Uterus (tissue), 4 donors: ENCODE data around the gene NLRP6. TPM values are rescaled to one million over a fixed set of nuclear protein-coding genes. Genes with fewer than 3 reads are reported as not detected.

Source experiments
- DNase-seq, 2 donors: peaks; one replicate each; pipeline ENCODE4 v3.0.0-alpha.2; 2019 to 2020
- H3K27ac ChIP-seq, 2 donors: fragments of 200-600 bp; sonication (generic); 1 replicate in 1 of 2; 2 replicates in 1 of 2; pipeline ENCODE4 v1.5.1; 2016 to 2018
- H3K27me3 ChIP-seq, 2 donors: fragments of 200-600 bp; sonication (generic); one replicate each; pipeline ENCODE4 v1.5.1; 2018 to 2019; ENCODE audit warnings: control low read depth in 1 of 2
- H3K36me3 ChIP-seq, 2 donors: fragments of 200-600 bp; sonication (generic); one replicate each; pipeline ENCODE4 v1.5.1; 2019; ENCODE audit warnings: control low read depth in 1 of 2
- H3K4me1 ChIP-seq, 2 donors: fragments of 200-600 bp; sonication (generic); one replicate each; pipeline ENCODE4 v1.5.1; 2018 to 2019; ENCODE audit warnings: control low read depth in 1 of 2
- H3K4me3 ChIP-seq, 2 donors: fragments of 200-600 bp; sonication (generic); 1 replicate in 1 of 2; 2 replicates in 1 of 2; pipeline ENCODE4 v1.5.1; 2018 to 2019; ENCODE audit warnings: mild to moderate bottlenecking in 1 of 2
- H3K9me3 ChIP-seq, 2 donors: fragments of 200-600 bp; sonication (generic); one replicate each; pipeline ENCODE4 v1.5.1; 2019; ENCODE audit warnings: control low read depth in 1 of 2
- POLR2A ChIP-seq, 2 donors: fragments of 450-650 bp; IDR thresholded peaks; one replicate each; pipeline ENCODE4 v1.6.1; 2016; ENCODE audit warnings: antibody characterized with exemption in 2 of 2, mild to moderate bottlenecking in 1 of 2, moderate library complexity in 1 of 2
- intact Hi-C: fragments of 100-400 bp; cut with DNase I; formaldehyde crosslinking; loops from one replicate; pipeline ENCODE4 v1.15.1; 2023; ENCODE audit warnings: low total_unique reads
- total RNA-seq, 4 donors: library from RNA; depleted of rRNA in 3 of 4; stranded (reverse); fragments of >200 nt in 3 of 4; gene quantifications; one replicate each; pipeline versions ENCODE4 v1.1.0 to v1.2.4, GENCODE V29; 2014 to 2023
- TF ChIP-seq, protein P1 (sequence below), 4 experiments: fragments of 200-600 bp in 2 of 4; fragments of 450-650 bp in 2 of 4; sonication (generic) in 2 of 4; IDR thresholded peaks; one replicate each; pipeline ENCODE4 v1.5.1; 2016 to 2019; ENCODE audit warnings: antibody characterized with exemption in 4 of 4, mild to moderate bottlenecking in 2 of 4, moderate library complexity in 1 of 4
- donor health status: DM: yes; HTN: yes; CAD: no.

Gene NLRP6
- total RNA-seq, 4 donors from 2014 or later, result 0.30 to 0.51 TPM; not detected in 2

GRCh38 chr11:271319-271715 lies 6.9 kb upstream of the NLRP6 start:
- DNase-seq, result no peak
- no peak overlapping the region for H3K4me3 ChIP-seq
- no peaks in the 10 kb centered on the region for H3K4me1 ChIP-seq
- no peak for TF ChIP-seq POLR2A (IDR thresholded peaks at IDR 0.05)
- H3K27me3 ChIP-seq, result no peaks in the 10 kb centered on the region
- no peak overlapping the region for H3K27ac ChIP-seq
- no peaks in the 10 kb centered on the region for H3K36me3 ChIP-seq
- intact Hi-C loops, result no loop called here
- peaks cover 0 to 5% of the 10 kb centered on the region in 2 donors for H3K9me3 ChIP-seq

DNA sequence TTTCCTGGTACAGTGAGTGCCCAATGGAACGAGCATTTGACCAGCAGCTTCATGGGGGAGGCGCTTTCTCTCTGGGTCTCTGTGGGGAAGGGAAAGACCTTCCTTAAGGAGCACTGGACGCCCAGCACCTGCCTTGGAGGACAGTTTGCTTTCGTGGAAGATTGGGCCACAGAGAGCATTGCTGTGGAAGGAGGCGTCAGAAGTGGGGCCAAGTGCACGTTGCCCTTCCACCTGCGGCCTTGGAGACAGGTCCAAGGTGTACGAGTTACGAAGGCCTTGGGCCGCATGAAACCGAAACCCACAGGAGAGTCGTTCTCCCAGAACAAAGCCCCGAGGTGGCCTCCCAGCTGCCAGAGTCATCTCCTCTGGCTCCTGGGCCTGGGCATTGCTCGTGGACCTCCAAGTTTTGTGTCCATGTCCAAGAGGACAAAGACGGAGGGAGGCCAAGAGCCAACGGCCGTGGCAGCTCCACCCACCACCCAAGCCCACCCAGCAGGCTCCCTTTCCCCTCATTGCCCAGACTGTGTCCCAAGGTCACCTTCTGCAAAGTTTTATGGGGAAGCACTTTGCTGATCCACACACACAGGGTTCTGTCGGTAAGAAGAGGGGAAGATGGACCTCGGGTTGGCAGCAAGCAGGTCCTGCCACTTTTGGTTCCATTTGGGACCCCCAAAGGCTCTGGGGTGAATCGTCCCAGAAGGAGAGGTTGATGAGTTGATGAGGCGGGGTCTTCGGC lies 5.8 kb upstream of the NLRP6 start:
- no peaks in the 10 kb centered on the region for H3K36me3 ChIP-seq
- no peaks in the 10 kb centered on the region for H3K27me3 ChIP-seq
- no peak for DNase-seq
- H3K4me3 ChIP-seq, result no peak overlapping the region
- intact Hi-C loops, result no loop called here
- H3K4me1 ChIP-seq, result no peaks in the 10 kb centered on the region
- no peak overlapping the region for H3K27ac ChIP-seq
- TF ChIP-seq POLR2A (IDR thresholded peaks at IDR 0.05), result no peak
- TF ChIP-seq, protein P1, sequence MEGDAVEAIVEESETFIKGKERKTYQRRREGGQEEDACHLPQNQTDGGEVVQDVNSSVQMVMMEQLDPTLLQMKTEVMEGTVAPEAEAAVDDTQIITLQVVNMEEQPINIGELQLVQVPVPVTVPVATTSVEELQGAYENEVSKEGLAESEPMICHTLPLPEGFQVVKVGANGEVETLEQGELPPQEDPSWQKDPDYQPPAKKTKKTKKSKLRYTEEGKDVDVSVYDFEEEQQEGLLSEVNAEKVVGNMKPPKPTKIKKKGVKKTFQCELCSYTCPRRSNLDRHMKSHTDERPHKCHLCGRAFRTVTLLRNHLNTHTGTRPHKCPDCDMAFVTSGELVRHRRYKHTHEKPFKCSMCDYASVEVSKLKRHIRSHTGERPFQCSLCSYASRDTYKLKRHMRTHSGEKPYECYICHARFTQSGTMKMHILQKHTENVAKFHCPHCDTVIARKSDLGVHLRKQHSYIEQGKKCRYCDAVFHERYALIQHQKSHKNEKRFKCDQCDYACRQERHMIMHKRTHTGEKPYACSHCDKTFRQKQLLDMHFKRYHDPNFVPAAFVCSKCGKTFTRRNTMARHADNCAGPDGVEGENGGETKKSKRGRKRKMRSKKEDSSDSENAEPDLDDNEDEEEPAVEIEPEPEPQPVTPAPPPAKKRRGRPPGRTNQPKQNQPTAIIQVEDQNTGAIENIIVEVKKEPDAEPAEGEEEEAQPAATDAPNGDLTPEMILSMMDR (IDR thresholded peaks at IDR 0.05), result no peak
- H3K9me3 ChIP-seq, result peaks cover 0 to 5% of the 10 kb centered on the region in 2 donors

GRCh38 chr11:272931-273198 lies 5.3 kb upstream of the NLRP6 start:
- TF ChIP-seq, protein P1 (IDR thresholded peaks at IDR 0.05), result no peak
- TF ChIP-seq POLR2A (IDR thresholded peaks at IDR 0.05), result no peak
- Histone ChIP-seq H3K4me3 (no peak overlapping the region), H3K9me3 (peaks cover 0 to 5% of the 10 kb centered on the region in 2 donors), H3K27ac (no peak overlapping the region), H3K27me3 (no peaks in the 10 kb centered on the region), H3K36me3 (no peaks in the 10 kb centered on the region), H3K4me1 (no peaks in the 10 kb centered on the region)
- DNase-seq, result no peak
- intact Hi-C loops, result no loop called here

DNA sequence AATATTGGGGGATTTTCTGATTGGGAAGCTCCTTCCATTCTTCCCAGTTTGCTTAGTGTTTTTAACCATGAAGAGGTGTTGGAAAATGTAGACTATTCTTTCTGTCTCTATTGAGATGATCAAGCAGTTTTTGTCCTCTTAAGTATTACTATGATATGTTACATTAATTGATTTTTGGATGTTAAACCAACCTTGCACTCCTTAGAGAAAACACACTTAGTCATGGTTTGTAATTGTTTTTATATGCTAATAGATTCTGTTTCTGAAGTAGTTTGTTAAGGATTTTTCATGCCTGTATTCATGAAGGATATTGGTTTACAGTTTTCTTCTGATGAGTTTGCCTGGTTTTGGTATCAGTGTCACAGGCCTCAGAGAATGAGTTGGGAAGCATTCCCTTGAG lies 2.0 kb upstream of the NLRP6 start:
- Histone ChIP-seq H3K9me3 (peaks cover 0 to 5% of the 10 kb centered on the region in 2 donors), H3K27me3 (peaks cover 15 to 24% of the 10 kb centered on the region in 2 donors), H3K4me1 (peaks cover 0 to 7% of the 10 kb centered on the region in 2 donors), H3K27ac (no peak overlapping the region), H3K4me3 (no peak overlapping the region), H3K36me3 (no peaks in the 10 kb centered on the region)
- intact Hi-C loops, result no loop called here
- TF ChIP-seq, protein P1 (IDR thresholded peaks at IDR 0.05), result no peak
- TF ChIP-seq POLR2A (IDR thresholded peaks at IDR 0.05), result no peak
- DNase-seq, result no peak

DNA sequence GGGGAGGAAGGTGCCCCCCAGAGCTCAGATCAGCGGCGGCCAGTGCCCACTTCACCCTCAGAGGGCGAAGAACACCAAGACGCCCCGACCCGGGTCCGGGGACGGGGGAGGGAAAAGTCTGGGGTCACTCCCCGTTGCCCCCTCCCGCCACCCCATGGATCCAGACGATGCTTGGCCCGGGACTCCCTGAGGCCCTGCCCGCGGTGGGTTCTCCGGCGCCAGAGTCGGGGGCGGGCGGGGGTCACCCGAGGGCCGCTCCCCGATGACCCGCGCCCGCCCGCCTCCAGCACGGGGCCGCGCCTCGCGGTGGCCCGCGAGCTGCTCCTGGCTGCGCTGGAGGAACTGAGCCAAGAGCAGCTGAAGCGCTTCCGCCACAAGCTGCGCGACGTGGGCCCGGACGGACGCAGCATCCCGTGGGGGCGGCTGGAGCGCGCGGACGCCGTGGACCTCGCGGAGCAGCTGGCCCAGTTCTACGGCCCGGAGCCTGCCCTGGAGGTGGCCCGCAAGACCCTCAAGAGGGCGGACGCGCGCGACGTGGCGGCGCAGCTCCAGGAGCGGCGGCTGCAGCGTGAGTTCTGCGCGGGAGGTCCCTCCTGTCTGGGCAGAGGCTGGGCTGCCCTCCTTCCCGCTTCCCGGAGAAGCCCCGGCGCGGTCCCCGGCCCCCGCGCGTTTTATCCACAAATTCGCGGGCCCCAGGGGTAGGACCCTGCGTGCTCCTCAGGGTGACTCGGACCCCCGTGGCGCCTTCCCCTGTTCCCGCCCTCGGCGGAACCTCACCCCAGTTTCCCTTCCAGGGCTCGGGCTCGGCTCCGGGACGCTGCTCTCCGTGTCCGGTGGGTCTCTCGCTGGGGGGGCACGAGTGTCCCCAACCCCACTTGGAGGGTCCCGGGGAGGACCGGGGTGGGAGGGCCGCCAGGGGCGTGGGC lies 1.1 kb downstream of the NLRP6 start:
- H3K4me1 ChIP-seq, result peaks cover 0 to 7% of the 10 kb centered on the region in 2 donors
- TF ChIP-seq, protein P1 (IDR thresholded peaks at IDR 0.05), result no peak
- no peak for TF ChIP-seq POLR2A (IDR thresholded peaks at IDR 0.05)
- no peak for DNase-seq
- H3K4me3 ChIP-seq, result no peak overlapping the region
- no peaks in the 10 kb centered on the region for H3K36me3 ChIP-seq
- peaks cover 29 to 32% of the 10 kb centered on the region in 2 donors for H3K27me3 ChIP-seq
- H3K27ac ChIP-seq, result no peak overlapping the region
- intact Hi-C loops, result no loop called here
- peaks cover 0 to 5% of the 10 kb centered on the region in 2 donors for H3K9me3 ChIP-seq
